ENCODE results near the gene KCNK2.

KCNK2 gene

GRCh38 chr1:215101511-215101910 is 19.0 kb downstream of the KCNK2 start:
- DNase-seq, result no peak

- DNase-seq, result no peak
Measured at GRCh38 chr1:215104283-215104682, 21.7 kb downstream of the KCNK2 start.

- DNase-seq, result no peak
Measured at GRCh38 chr1:215106067-215106466, 23.5 kb downstream of the KCNK2 start.

- DNase-seq, result no peak
Measured at GRCh38 chr1:215109171-215109570, 26.6 kb downstream of the KCNK2 start.

- no peak for DNase-seq
Measured at GRCh38 chr1:215111916-215112315, 29.4 kb downstream of the KCNK2 start.

GRCh38 chr1:215113776-215114153 is 31.2 kb downstream of the KCNK2 start:
- DNase-seq, result no peak

- no peak for DNase-seq
Measured at GRCh38 chr1:215114154-215114933, 31.8 kb downstream of the KCNK2 start.

GRCh38 chr1:215115760-215116159 is 33.2 kb downstream of the KCNK2 start:
- no peak for DNase-seq

- no peak for DNase-seq
Measured at GRCh38 chr1:215118081-215118480, 35.5 kb downstream of the KCNK2 start.

- no peak for DNase-seq
Measured at GRCh38 chr1:215119056-215119455, 36.5 kb downstream of the KCNK2 start.

- no peak for DNase-seq
Measured at GRCh38 chr1:215119719-215120365, 37.3 kb downstream of the KCNK2 start.

GRCh38 chr1:215128504-215128903 is 46.0 kb downstream of the KCNK2 start:
- no peak for DNase-seq

- DNase-seq, result no peak
Measured at GRCh38 chr1:215131291-215131690, 48.8 kb downstream of the KCNK2 start.

- no peak for DNase-seq
Measured at GRCh38 chr1:215132156-215132555, 49.6 kb downstream of the KCNK2 start.

GRCh38 chr1:215133532-215133931 is 51.0 kb downstream of the KCNK2 start:
- DNase-seq, result no peak

GRCh38 chr1:215137985-215138384 is 55.4 kb downstream of the KCNK2 start:
- no peak for DNase-seq

GRCh38 chr1:215140135-215140534 is 57.6 kb downstream of the KCNK2 start:
- no peak for DNase-seq

GRCh38 chr1:215141460-215141859 is 58.9 kb downstream of the KCNK2 start:
- no peak for DNase-seq

- DNase-seq, result no peak
Measured at GRCh38 chr1:215143497-215143896, 61.0 kb downstream of the KCNK2 start.

GRCh38 chr1:215146240-215146975 is 63.9 kb downstream of the KCNK2 start:
- DNase-seq, result no peak

- DNase-seq, result no peak
Measured at GRCh38 chr1:215147024-215147423, 64.5 kb downstream of the KCNK2 start.

GRCh38 chr1:215151841-215152549 is 69.5 kb downstream of the KCNK2 start:
- no peak for DNase-seq

GRCh38 chr1:215156232-215156631 is 73.7 kb downstream of the KCNK2 start:
- DNase-seq, result no peak

Measured in effector CD4-positive, alpha-beta T cell (primary cell).